GM19467 (cell line): Measurements from ENCODE around the gene IGLL1.
"Not testable (repeated sequence)": the region's sequence is repeated elsewhere in the genome, so short reads cannot be mapped to it uniquely, and the experiment has no call there.

Experiments used
- ATAC-seq: cut with Tn5 transposase; IDR thresholded peaks from one replicate; pipeline ENCODE4 v1.9.1; 2021; ENCODE audit warnings: mild to moderate bottlenecking, moderate library complexity; ENCODE audit not compliant: unreplicated experiment

IGLL1 gene

DNA sequence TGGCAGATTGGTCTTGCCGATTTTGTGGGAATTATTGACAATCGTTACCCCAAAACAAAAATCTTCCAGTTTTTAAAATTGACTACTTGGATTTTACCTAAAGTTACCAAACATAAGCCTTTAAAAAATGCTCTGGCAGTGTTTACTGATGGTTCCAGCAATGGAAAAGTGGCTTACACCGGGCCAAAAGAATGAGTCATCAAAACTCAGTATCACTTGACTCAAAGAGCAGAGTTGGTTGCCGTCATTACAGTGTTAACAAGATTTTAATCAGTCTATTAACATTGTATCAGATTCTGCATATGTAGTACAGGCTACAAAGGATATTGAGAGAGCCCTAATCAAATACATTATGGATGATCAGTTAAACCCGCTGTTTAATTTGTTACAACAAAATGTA is 37.2 kb downstream of the IGLL1 start:
- ATAC-seq: no peak

DNA sequence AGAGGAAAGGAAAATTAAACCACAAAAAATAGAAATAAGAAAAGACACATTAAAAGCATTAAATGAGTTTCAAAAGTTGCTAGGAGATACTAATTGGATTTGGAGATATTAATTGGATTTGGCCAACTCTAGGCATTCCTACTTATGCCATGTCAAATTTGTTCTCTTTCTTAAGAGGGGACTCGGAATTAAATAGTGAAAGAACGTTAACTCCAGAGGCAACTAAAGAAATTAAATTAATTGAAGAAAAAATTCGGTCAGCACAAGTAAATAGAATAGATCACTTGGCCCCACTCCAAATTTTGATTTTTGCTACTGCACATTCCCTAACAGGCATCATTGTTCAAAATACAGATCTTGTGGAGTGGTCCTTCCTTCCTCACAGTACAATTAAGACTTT is 37.7 kb downstream of the IGLL1 start:
- ATAC-seq: not testable (repeated sequence)

DNA sequence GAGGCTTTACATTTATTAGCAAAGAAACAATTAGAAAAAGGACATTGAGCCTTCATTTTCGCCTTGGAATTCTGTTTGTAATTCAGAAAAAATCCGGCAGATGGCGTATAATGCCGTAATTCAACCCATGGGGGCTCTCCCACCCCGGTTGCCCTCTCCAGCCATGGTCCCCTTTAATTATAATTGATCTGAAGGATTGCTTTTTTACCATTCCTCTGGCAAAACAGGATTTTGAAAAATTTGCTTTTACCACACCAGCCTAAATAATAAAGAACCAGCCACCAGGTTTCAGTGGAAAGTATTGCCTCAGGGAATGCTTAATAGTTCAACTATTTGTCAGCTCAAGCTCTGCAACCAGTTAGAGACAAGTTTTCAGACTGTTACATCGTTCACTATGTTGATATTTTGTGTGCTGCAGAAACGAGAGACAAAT is 38.2 kb downstream of the IGLL1 start:
- ATAC-seq: not testable (repeated sequence)

- not testable (repeated sequence) for ATAC-seq
These were observed 39.3 kb downstream of the IGLL1 start for GRCh38 chr22:23540837-23541236.

- not testable (repeated sequence) for ATAC-seq
These were observed 40.3 kb downstream of the IGLL1 start for GRCh38 chr22:23539839-23540198.

GRCh38 chr22:23539135-23539838 is 40.8 kb downstream of the IGLL1 start:
- ATAC-seq: peak; percentile 63

- ATAC-seq: not testable (repeated sequence)
These were observed 41.4 kb downstream of the IGLL1 start for GRCh38 chr22:23538696-23539030.

DNA sequence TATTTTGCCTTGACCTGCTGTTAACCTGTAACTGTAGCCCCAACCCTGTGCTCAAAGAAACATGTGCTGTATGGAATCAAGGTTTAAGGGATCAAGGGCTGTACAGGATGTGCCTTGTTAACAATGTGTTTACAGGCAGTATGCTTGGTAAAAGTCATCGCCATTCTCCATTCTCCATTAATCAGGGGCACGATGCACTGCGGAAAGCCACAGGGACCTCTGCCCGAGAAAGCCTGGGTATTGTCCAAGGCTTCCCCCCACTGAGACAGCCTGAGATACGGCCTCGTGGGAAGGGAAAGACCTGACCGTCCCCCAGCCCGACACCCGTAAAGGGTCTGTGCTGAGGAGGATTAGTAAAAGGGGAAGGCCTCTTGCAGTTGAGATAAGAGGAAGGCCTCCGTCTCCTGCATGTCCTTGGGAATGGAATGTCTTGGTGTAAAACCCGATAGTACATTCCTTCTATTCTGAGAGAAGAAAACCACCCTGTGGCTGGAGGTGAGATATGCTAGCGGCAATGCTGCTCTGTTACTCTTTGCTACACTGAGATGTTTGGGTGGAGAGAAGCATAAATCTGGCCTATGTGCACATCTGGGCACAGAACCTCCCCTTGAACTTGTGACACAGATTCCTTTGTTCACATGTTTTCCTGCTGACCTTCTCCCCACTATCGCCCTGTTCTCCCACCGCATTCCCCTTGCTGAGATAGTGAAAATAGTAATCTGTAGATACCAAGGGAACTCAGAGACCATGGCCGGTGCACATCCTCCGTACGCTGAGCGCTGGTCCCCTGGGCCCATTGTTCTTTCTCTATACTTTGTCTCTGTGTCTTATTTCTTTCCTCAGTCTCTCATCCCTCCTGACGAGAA is 42.0 kb downstream of the IGLL1 start:
- not testable (repeated sequence) for ATAC-seq

GRCh38 chr22:23537416-23537815 is 42.7 kb downstream of the IGLL1 start:
- ATAC-seq: no peak

DNA sequence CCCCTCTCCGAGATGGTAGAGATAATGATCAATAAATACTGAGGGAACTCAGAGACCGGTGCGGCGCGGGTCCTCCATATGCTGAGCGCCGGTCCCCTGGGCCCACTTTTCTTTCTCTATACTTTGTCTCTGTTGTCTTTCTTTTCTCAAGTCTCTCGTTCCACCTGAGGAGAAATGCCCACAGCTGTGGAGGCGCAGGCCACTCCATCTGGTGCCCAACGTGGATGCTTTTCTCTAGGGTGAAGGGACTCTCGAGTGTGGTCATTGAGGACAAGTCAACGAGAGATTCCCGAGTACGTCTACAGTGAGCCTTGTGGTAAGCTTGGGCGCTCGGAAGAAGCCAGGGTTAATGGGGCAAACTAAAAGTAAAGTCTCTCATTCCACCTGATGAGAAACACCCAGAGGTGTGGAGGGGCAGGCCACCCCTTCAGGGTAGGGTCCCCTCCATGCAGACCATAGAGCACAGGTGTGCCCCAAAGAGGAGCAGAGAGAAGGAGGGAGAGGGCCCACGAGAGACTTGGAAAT is 43.2 kb downstream of the IGLL1 start:
- ATAC-seq: no peak

GRCh38 chr22:23535790-23536661 is 44.1 kb downstream of the IGLL1 start:
- not testable (repeated sequence) for ATAC-seq

GRCh38 chr22:23534851-23535717 is 45.0 kb downstream of the IGLL1 start:
- no peak for ATAC-seq

DNA sequence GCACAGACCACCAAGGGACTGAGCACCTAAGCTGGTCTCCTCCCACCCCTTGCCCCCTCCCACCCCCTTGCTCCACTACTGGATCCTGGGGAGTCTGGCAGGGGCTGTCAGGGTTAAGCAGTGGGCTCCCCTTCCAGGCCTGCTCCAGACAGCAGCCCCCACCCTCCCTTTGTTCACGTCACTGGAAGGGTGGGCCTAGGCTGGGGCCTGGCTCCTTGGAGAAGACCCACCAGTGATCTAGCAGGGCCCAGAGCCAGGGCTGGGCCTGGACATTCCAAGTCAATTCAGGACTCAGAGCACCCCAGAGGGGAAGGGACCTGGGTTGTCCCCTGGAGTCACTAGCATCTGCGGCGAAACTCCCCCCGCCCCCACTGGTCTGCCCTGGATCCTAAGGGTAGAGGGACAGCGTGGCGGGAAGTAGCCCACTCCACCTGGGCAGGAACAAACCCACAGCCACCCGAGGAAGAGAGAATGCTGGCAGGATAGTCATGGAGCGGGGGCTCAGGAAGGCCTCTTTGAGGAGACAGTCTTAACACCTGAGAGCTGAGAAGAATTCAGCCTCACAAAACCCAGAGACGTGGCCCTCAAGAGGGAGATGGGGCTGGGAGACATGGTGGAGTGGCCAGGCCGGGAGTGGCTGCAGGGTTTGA is 45.8 kb downstream of the IGLL1 start:
- ATAC-seq: no peak

DNA sequence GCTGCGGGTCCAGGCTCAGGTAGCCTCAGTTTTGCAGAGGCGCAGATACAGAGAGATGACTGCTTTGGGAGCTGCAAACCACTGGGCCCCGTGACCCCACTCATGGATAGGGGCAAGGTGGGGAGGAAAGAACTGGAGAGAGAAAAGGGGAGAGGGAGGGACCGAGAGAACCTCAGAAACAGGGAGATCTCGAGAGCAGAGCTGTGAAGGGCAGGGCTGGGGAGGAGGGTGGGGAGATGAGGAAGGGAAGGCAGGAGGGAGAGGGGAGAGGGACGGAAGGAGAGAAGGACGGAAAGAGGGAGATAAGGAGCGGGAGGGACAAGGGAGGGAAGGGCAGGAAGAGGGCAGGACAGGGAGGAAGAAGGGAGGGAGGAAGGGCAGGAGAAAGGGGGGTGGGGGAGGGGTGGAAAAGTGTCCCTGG is 46.3 kb downstream of the IGLL1 start:
- no peak for ATAC-seq

- no peak for ATAC-seq
These were observed 46.7 kb downstream of the IGLL1 start for GRCh38 chr22:23533328-23533762.

DNA sequence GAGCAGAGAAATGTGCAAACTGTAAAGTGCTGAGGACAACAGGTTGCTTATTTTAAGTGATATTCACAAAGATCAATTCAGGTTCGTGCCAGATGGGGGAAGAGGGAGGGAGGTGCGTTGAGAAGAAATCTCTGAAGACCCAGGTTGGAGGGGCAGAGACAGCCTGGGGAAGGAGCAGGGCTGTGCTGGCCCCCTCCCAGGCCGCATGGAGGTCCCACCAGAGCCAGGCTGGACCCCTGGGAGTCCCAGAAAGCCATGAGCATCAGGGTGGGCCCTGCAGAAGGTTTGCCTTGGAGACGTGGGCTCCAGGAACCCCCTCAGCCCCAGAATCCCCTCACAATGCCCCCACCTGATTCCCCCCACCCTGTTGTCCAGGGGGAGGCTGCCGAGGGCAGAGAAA is 47.4 kb downstream of the IGLL1 start:
- no peak for ATAC-seq

DNA sequence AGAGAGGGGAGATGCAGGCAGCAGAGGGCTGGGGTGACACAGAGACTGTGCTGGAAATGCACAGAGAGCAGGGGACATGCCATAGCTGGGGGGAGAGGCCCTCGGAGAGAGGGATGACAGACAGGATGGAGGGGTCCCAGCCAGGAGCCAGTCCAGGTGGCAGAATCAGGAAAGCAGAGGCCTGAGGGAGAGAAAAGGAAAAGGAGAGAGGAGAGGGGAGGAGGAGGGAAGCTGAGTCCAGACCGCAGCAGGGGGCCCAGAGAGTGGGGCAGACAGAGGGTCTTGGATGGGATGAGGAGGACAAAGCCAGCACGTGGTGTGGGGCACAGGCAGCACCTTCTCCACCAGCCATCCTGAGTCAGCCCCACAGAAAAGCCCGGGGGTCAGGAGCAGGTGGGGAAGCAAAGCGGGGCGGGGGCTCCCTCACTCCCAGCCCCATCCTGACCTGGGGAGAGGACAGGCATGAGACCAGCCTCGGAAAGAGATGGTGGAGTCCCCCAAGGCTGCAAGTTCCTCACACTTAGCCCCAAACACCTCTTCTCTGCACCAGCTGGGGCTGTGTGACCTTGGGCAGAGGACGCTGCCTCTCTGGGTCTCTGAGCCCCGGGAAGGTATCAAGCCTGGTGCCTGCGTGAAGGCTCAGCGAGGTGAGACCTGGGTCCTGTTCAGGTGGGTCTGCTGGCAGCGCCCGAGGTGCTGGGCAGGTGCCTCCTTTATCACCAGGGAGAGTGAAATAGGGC is 48.0 kb downstream of the IGLL1 start:
- no peak for ATAC-seq

DNA sequence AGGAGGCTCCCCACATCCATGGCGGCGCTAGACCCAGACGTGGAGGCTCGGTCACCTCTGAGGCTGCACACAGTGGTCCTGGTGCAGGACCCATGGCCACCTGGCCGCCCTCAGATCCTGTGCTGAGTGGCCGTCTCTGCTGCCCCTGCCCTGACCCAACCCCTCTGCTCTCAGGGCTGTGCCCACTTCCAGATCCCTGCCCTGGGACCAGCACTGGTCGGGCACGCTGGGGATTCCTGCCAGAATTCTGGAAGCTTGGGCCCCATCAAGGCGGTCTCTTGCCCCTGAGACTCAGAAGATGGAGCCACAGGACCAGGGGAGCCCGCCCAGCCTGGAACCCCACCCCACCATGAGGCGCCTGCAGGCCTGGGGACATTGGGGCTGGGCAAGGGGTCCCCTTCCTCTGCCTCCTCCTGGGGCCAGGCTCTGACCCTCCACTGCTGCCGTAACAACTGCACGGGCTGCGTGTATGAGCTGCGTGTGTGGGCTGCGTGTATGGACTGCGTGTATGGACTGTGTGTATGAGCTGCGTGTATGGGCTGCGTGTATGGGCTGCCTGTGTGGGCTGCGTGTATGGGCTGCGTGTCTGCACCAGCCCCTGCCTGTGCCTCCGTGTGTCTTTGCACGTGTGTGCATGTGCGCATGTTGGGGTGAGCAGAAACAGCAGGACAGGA is 48.7 kb downstream of the IGLL1 start:
- no peak for ATAC-seq
